Fibroblast of gingiva (primary cell): ENCODE measurements around the gene GNB3.

ENCODE experiments used
- DNase-seq: peaks from one replicate; pipeline ENCODE4 v3.0.0-alpha.2; 2011; ENCODE audit warnings: low read depth

Gene GNB3

GRCh38 chr12:6840761-6841515 lies at the start of gene GNB3:
GNB3 (plus strand) TSS chr12:6840925; CDS start chr12:6841288, 363 bp downstream.
- DNase-seq = no peak

- DNase-seq = no peak
Observed at GRCh38 chr12:6791931-6792520, 48.7 kb upstream of the GNB3 start.

DNA sequence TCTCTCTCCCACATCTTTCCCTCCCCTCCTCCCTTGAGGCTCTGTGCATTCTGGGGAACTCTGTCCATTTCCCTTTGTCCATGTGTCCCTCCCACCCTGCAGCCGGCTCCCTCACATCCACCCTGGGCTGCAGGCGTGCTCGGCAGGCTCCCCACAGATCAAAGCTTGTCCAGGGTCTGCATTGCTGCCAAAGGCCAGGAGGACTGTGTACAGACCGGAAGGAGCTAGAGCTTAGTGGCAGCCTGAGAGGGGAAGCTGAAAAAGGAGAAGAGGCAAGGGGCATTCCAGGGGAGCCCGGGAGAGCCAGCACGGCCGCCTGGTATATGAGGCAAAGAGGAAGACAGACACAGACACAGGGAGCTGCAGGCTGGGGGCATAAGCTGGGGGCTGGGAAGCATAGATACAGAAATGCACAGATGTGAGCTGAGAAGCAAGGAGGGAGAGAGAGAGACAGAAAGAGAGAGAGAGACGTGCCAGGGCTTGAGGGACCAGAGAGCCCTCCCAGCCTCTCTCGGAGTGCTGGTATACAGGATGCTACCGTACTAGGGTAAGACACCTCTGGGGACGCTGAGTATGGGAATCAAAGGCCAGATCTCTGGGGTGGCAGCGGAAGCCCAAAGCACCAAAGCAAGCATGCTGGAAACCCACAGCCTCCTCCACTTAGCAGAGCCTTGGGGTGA lies 48.1 kb upstream of the GNB3 start:
- DNase-seq = no peak

- no peak for DNase-seq
Observed at GRCh38 chr12:6795088-6795487, 45.6 kb upstream of the GNB3 start.

DNA sequence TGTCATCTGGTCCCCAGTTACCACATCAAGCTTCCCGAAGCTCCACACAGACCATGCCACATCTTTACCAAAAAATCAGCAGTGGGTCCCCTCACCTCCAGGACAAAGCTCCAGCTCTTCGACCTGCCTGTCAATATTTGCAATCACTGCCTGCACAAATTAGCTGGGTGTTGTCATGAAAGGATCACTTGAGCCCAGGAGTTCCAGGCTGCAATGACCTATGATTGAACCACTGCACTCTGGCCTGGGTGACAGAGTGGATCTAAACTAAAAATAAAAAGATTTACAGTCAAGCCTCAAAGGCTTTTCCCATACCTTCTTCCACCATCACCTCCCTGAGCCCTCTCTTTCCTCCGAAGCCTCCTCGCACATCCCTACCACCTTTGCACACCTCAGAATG lies 44.1 kb upstream of the GNB3 start:
- no peak for DNase-seq

DNA sequence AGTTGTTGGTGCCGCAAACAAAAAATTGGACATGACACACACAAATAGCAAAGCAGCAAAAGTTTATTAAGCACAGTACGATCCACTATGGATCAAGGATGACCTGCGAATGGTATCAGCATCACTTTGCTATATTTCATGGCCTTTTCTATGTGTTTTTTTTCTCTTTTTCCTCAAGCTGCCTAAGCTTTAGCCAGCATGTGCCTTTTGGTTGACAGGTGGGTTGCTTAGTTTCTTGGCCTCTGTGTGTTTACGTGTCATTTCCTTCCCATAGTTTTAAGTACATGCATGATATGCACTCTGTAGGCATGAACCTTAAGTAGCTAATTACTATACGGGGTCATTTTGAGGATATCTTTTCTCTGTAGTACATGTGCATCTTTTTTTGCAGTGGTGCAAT lies 41.6 kb upstream of the GNB3 start:
- DNase-seq = no peak

- no peak for DNase-seq
Observed at GRCh38 chr12:6807170-6807569, 33.6 kb upstream of the GNB3 start.

DNA sequence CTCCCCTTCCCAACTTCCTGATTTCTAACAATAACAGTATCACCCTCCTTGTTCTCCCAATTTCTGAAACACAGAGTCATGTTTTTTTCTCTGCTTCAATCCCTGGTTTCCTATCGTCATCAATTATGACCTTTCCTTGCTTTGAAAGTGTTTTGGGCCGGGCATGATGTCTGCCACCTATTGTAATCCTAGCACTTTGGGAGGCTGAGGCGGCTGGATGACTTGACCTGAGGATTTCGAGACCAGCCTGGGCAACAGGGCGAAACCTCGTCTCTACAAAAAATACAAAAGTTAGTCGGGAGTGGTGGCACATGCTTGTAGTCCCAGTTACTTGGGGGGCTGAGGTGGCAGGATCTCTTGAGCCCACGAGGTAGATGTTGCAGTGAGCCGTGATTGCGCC lies 31.7 kb upstream of the GNB3 start:
- DNase-seq = no peak

- DNase-seq = no peak
Observed at GRCh38 chr12:6810758-6811157, 30.0 kb upstream of the GNB3 start.

DNA sequence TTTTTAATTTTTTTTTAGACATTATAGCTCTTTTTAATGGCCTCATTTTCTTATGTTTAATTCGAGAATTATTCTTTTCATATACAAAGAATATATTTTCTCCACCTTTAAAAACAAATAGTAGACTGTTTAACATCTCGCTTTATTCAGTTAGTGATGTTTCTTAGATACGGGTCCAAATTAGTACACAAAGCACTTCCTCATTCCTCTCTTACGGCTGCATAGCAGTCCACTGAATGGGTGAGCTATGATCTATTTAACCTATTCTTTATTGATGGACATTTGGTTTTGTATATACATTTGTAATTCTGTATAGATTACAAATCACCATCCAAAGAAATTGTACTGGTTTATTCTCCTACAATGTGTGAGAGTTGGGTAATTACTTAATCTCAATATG lies 27.4 kb upstream of the GNB3 start:
- DNase-seq = no peak

- no peak for DNase-seq
Observed at GRCh38 chr12:6816598-6816997, 24.1 kb upstream of the GNB3 start.

DNA sequence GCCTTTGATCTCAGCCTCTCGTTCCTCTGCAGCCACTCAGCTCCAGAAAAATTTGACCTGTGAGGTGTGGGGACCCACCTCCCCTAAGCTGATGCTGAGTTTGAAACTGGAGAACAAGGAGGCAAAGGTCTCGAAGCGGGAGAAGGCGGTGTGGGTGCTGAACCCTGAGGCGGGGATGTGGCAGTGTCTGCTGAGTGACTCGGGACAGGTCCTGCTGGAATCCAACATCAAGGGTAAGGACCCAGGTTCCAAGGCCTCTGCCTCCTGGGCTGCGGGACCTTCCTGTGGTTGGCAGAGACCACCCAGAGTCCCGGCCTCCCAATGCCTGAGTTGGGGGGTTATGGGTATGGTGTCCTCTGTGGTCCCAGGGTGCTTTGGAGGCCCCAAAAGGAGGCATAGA lies 23.6 kb upstream of the GNB3 start:
- DNase-seq = no peak

DNA sequence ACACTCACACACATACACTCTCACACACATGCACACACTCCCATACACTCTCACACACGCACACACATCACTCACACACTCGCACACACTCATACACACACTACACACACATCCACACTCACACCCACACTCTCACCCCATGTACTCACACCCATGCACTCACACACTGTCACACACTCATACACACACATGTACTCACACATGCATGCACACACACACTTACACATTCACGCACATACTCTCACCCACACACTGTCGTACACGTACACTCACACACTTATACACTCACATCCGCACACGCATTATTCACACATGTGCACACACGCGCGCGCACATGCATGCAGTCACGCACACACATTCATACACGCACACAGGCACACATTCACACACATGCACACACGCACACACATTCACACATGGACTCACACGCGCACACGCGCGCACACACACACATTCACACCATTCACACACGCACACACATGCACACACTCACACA lies 23.0 kb upstream of the GNB3 start:
- no peak for DNase-seq

GRCh38 chr12:6818222-6818621 lies 22.5 kb upstream of the GNB3 start:
- no peak for DNase-seq

- no peak for DNase-seq
Observed at GRCh38 chr12:6818645-6819044, 22.1 kb upstream of the GNB3 start.

DNA sequence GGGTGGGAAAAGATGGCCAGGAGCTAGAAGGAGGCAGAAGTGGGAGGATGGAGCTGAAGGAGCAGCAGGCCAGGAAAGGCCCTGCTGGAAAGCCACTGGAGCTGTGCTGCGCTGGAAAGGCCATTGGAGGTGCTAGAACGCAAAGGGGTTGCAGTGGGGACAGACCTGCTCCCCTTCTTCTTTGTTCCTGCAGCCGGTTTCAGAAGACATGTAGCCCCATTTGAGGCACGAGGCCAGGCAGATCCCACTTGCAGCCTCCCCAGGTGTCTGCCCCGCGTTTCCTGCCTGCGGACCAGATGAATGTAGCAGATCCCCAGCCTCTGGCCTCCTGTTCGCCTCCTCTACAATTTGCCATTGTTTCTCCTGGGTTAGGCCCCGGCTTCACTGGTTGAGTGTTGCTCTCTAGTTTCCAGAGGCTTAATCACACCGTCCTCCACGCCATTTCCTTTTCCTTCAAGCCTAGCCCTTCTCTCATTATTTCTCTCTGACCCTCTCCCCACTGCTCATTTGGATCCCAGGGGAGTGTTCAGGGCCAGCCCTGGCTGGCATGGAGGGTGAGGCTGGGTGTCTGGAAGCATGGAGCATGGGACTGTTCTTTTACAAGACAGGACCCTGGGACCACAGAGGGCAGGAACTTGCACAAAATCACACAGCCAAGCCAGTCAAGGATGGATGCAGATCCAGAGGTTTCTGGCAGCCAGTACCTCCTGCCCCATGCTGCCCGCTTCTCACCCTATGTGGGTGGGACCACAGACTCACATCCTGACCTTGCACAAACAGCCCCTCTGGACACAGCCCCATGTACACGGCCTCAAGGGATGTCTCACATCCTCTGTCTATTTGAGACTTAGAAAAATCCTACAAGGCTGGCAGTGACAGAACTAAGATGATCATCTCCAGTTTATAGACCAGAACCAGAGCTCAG lies 21.4 kb upstream of the GNB3 start:
- no peak for DNase-seq

GRCh38 chr12:6820166-6820565 lies 20.6 kb upstream of the GNB3 start:
- no peak for DNase-seq

- peak; percentile 35 for DNase-seq
Observed at GRCh38 chr12:6821591-6822425, 18.9 kb upstream of the GNB3 start, which contains the start of gene GPR162. GPR162 (plus strand) TSS chr12:6821821; CDS start chr12:6823899, 2,078 bp downstream.

DNA sequence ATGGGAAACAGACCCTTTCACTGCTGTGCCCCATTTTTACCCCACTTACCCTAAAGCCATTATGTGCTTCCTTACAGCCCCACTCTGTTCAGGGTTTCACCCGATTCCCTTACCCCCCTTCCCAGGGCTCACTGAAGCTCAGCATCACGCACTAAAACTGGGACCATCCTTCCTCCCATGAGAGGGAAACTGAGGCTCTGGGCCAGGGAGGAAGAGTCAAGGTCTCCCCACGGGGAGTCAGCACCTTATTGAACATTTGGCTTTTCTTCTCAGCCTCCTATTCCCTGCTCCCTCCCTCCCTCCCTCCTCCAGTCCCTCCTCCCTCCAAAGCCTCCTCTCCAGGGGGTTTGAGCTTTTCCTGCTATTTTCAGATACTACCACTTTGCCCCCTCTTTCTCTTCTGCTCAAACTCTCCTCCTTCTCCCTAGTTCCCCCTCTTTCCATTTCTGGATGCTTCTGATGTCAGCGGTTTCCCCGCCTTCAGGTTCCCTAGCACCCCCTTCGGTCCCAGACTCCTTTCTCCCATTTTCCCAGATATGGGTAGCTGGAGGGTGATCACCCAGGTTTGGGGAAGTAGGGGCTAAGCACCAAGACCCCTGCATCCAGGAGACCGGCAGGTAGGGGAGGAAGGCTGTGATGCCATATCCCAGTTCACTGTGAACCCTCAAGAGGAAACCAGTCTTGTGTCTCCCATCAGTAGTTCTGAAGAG lies 18.1 kb upstream of the GNB3 start:
- no peak for DNase-seq
